ACC112 (cell line): Measurements from ENCODE around the gene NASP.
A peak's percentile ranks its signal among the peaks of the same experiment; 100 is the strongest.

Experiments
- H2AFZ ChIP-seq: fragments of 200-600 bp; sonication (generic); one replicate; pipeline ENCODE4 v1.6.0; 2017; ENCODE audit warnings: antibody characterized with exemption, low read length; ENCODE audit not compliant: unreplicated experiment
- H3K27ac ChIP-seq: fragments of 200-600 bp; sonication (generic); 2 replicates; pipeline ENCODE4 v1.5.1; 2014; ENCODE audit warnings: low read depth, mild to moderate bottlenecking, antibody characterized with exemption, low read length, moderate library complexity
- H3K27me3 ChIP-seq: fragments of 200-600 bp; sonication (generic); 2 replicates; pipeline ENCODE4 v1.6.1; 2014; ENCODE audit warnings: mild to moderate bottlenecking, antibody characterized with exemption, low read length, moderate library complexity, mixed read lengths; ENCODE audit not compliant: insufficient read depth
- H3K36me3 ChIP-seq: fragments of 200-600 bp; sonication (generic); 2 replicates; pipeline ENCODE4 v1.6.1; 2016; ENCODE audit warnings: mild to moderate bottlenecking, antibody characterized with exemption, low read length, moderate library complexity, mixed read lengths; ENCODE audit not compliant: insufficient read depth
- H3K4me1 ChIP-seq: fragments of 200-600 bp; sonication (generic); one replicate; pipeline ENCODE4 v1.6.1; 2016; ENCODE audit warnings: low read length, mixed read lengths; ENCODE audit not compliant: insufficient read depth, unreplicated experiment, control insufficient read depth
- H3K4me3 ChIP-seq: fragments of 200-600 bp; sonication (generic); 2 replicates; pipeline ENCODE4 v1.5.1; 2014; ENCODE audit warnings: mild to moderate bottlenecking, low read depth, low read length
- H3K79me2 ChIP-seq: fragments of 200-600 bp; sonication (generic); one replicate; pipeline ENCODE4 v1.6.0; 2016; ENCODE audit warnings: low read length; ENCODE audit not compliant: control insufficient read depth, unreplicated experiment, insufficient read depth

Gene NASP

GRCh38 chr1:45550401-45551351 is 33.2 kb upstream of the NASP start, which contains the start of gene AKR1A1:
TSS of gene AKR1A1 (plus strand) at chr1:45550826. CDS start at chr1:45561795, 10,969 bp downstream.
- Histone ChIP-seq H3K27ac (peak within 1 kb of the TSS; percentile 85), H3K79me2 (peaks cover 26% of the 10 kb centered on the region), H3K36me3 (peaks cover 7% of the 10 kb centered on the region; the same call in 1 of the 2 replicates), H3K4me1 (peaks cover 7% of the 10 kb centered on the region), H3K27me3 (no peaks in the 10 kb centered on the region), H2AFZ (peak within 1 kb of the TSS; percentile 99), H3K4me3 (peak within 1 kb of the TSS; percentile 97)

- Histone ChIP-seq H3K79me2 (peaks cover 27% of the 10 kb centered on the region), H3K4me1 (peaks cover 7% of the 10 kb centered on the region), H3K4me3 (peak overlapping the region; percentile 97), H3K27ac (no peak overlapping the region), H2AFZ (no peak overlapping the region), H3K36me3 (peaks cover 11% of the 10 kb centered on the region; the same call in 1 of the 2 replicates), H3K27me3 (no peaks in the 10 kb centered on the region)
Measured at GRCh38 chr1:45551684-45552083, 32.2 kb upstream of the NASP start.

DNA sequence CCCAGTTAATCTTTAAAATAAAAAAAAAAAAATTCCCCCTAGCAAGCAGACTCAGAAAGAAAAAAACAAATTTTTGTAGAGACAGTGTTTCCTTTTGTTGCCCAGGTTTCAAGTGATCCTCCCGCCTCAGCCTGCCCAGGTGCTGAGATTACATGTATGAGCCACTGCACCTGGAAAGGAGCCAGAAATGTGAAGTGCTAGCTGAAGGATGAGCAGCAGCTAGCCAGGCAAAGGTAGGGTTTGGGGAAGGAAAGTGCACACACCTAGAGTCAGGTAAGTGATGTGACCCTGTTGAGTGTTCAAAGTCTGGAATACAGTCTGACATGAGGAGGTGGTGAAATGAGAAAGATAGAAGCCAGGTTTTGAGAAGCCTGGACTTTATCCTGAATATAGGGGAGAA is 31.5 kb upstream of the NASP start:
- Histone ChIP-seq H3K79me2 (peaks cover 30% of the 10 kb centered on the region), H3K4me1 (peaks cover 7% of the 10 kb centered on the region), H3K4me3 (peak overlapping the region; percentile 97), H3K27ac (no peak overlapping the region), H2AFZ (no peak overlapping the region), H3K27me3 (no peaks in the 10 kb centered on the region), H3K36me3 (peaks cover 11% of the 10 kb centered on the region; the same call in 1 of the 2 replicates)

DNA sequence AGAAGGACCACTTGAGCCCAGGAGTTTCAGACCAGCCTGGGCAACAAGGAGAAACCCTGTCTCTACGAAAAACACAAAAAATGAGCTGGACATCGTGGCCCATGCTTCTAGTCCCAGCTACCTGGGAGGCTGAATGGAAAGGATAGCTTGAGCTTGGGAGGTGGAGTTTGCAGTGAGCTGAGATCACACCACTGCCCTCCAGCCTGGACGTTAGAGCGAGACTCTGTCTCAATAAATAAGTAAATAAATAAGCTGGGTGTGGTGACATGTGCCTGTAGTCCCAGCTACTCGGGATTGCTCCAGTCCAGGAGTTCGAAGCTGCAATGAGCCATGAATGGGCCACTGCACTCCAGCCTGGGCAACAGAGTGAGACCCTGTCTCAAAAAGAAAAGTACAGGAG is 29.6 kb upstream of the NASP start:
- H3K79me2 ChIP-seq: peaks cover 38% of the 10 kb centered on the region
- no peak overlapping the region for H3K27ac ChIP-seq
- peaks cover 16% of the 10 kb centered on the region; the same call in 1 of the 2 replicates for H3K36me3 ChIP-seq
- H3K4me3 ChIP-seq: no peak overlapping the region
- no peaks in the 10 kb centered on the region for H3K27me3 ChIP-seq
- H3K4me1 ChIP-seq: peaks cover 7% of the 10 kb centered on the region
- H2AFZ ChIP-seq: no peak overlapping the region

GRCh38 chr1:45557422-45557944 is 26.4 kb upstream of the NASP start:
- peaks cover 32% of the 10 kb centered on the region for H3K79me2 ChIP-seq
- peaks cover 2% of the 10 kb centered on the region for H3K4me1 ChIP-seq
- H3K27ac ChIP-seq: no peak overlapping the region
- no peak overlapping the region for H3K4me3 ChIP-seq
- peaks cover 21% of the 10 kb centered on the region; the same call in 1 of the 2 replicates for H3K36me3 ChIP-seq
- no peaks in the 10 kb centered on the region for H3K27me3 ChIP-seq
- no peak overlapping the region for H2AFZ ChIP-seq

GRCh38 chr1:45563843-45564242 is 20.0 kb upstream of the NASP start:
- H3K79me2 ChIP-seq: peaks cover 13% of the 10 kb centered on the region
- no peaks in the 10 kb centered on the region for H3K4me1 ChIP-seq
- no peak overlapping the region for H3K4me3 ChIP-seq
- H2AFZ ChIP-seq: no peak overlapping the region
- peaks cover 15% of the 10 kb centered on the region; the same call in 1 of the 2 replicates for H3K36me3 ChIP-seq
- no peak overlapping the region; the same call in 1 of the 2 replicates for H3K27ac ChIP-seq
- H3K27me3 ChIP-seq: no peaks in the 10 kb centered on the region

- peaks cover 16% of the 10 kb centered on the region; the same call in 1 of the 2 replicates for H3K36me3 ChIP-seq
Measured at GRCh38 chr1:45566722-45567121, 17.1 kb upstream of the NASP start.

GRCh38 chr1:45567911-45568310 is 15.9 kb upstream of the NASP start:
- H3K36me3 ChIP-seq: peaks cover 12% of the 10 kb centered on the region; the same call in 1 of the 2 replicates
- no peak overlapping the region for H3K27ac ChIP-seq
- H3K79me2 ChIP-seq: no peaks in the 10 kb centered on the region
- no peak overlapping the region for H2AFZ ChIP-seq
- no peaks in the 10 kb centered on the region for H3K27me3 ChIP-seq
- no peak overlapping the region for H3K4me3 ChIP-seq
- H3K4me1 ChIP-seq: no peaks in the 10 kb centered on the region

More at GRCh38 chr1:45566722-45567121, 17.1 kb upstream of the NASP start:
- Histone ChIP-seq H3K4me3 (no peak overlapping the region), H3K4me1 (no peaks in the 10 kb centered on the region), H3K27me3 (no peaks in the 10 kb centered on the region), H2AFZ (no peak overlapping the region), H3K79me2 (no peaks in the 10 kb centered on the region), H3K27ac (no peak overlapping the region)

DNA sequence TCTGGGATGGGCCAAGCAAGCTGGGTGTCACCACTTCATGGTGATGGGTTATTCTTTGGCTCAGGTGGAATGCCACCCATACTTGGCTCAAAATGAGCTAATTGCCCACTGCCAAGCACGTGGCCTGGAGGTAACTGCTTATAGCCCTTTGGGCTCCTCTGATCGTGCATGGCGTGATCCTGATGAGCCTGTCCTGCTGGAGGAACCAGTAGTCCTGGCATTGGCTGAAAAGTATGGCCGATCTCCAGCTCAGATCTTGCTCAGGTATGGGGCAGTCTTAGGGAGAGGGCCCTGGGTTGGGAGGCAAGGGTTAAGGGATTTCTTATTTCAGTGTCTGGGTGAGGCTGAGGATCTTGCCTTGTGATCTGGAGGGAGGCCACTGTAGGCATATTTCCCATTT is 15.4 kb upstream of the NASP start:
- Histone ChIP-seq H3K79me2 (no peaks in the 10 kb centered on the region), H3K27me3 (no peaks in the 10 kb centered on the region), H3K4me1 (no peaks in the 10 kb centered on the region), H2AFZ (no peak overlapping the region), H3K36me3 (peaks cover 12% of the 10 kb centered on the region; the same call in 1 of the 2 replicates), H3K4me3 (no peak overlapping the region), H3K27ac (no peak overlapping the region)

- Histone ChIP-seq H3K27me3 (no peaks in the 10 kb centered on the region), H3K27ac (no peak overlapping the region), H2AFZ (no peak overlapping the region), H3K4me1 (no peaks in the 10 kb centered on the region), H3K4me3 (no peak overlapping the region), H3K36me3 (peaks cover 12% of the 10 kb centered on the region; the same call in 1 of the 2 replicates), H3K79me2 (no peaks in the 10 kb centered on the region)
Measured at GRCh38 chr1:45569571-45569961, 14.3 kb upstream of the NASP start.
